Measurements from ENCODE around the gene CFAP46. TPM values are rescaled to one million over a fixed set of nuclear protein-coding genes. Genes with fewer than 3 reads are reported as not detected.

The CFAP46 gene
- total RNA-seq, 3 donors from 2014 or later (not counting 1 experiment from before 2014, with no cell fraction given) = 0.35 TPM; not detected in 2

- TF ChIP-seq CTCF (IDR thresholded peaks at IDR 0.05) = no peak
- H3K36me3 ChIP-seq (ENCODE audit: control insufficient read depth, insufficient read depth, low read length) = no peaks in the 10 kb centered on the region
- peaks cover 2% of the 10 kb centered on the region for H3K4me1 ChIP-seq (ENCODE audit: control insufficient read depth, insufficient read depth, low read length)
- 76% methylated on average over 15 of the region's 15 CpGs for WGBS (ENCODE audit: insufficient coverage)
- no peak overlapping the region for H3K4me3 ChIP-seq (ENCODE audit: low read length)
- Mint-ChIP-seq H3K27me3 (ENCODE audit: low read depth in 2 of 2) (peaks cover 0 to 14% of the 10 kb centered on the region in 2 donors), H3K9me3 (no peaks in the 10 kb centered on the region), H3K27ac (no peak overlapping the region), H3K4me3 (no peak overlapping the region), H3K4me1 (no peaks in the 10 kb centered on the region), H3K36me3 (no peaks in the 10 kb centered on the region)
- intact Hi-C loops (cut with micrococcal nuclease) = loop anchor here (5.0 kb wide), 1 partner anchor 137 kb away; no protein-coding TSS in a partner anchor
- ATAC-seq = no peak
- no peak overlapping the region for H3K27ac ChIP-seq (ENCODE audit: low read length)
- H3K27me3 ChIP-seq (ENCODE audit: control insufficient read depth, insufficient read depth, low read length) = peaks cover 4% of the 10 kb centered on the region
- H3K9me3 ChIP-seq (ENCODE audit: control insufficient read depth, insufficient read depth, low read length) = no peaks in the 10 kb centered on the region
- no peak for DNase-seq
Observed at GRCh38 chr10:132789659-132790148, 152.7 kb downstream of the CFAP46 start.

GRCh38 chr10:132788831-132789219, 153.5 kb downstream of the CFAP46 start:
- H3K36me3 ChIP-seq (ENCODE audit: control insufficient read depth, insufficient read depth, low read length) = no peaks in the 10 kb centered on the region
- 4% methylated on average over 30 of the region's 30 CpGs for WGBS (ENCODE audit: insufficient coverage)
- peaks cover 4% of the 10 kb centered on the region for H3K27me3 ChIP-seq (ENCODE audit: control insufficient read depth, insufficient read depth, low read length)
- DNase-seq (no peak), ATAC-seq (no peak)
- peaks cover 3% of the 10 kb centered on the region for H3K4me1 ChIP-seq (ENCODE audit: control insufficient read depth, insufficient read depth, low read length)
- no peak for TF ChIP-seq CTCF (IDR thresholded peaks at IDR 0.05)
- intact Hi-C loops (cut with micrococcal nuclease) = no loop called here
- Mint-ChIP-seq H3K27me3 (ENCODE audit: low read depth in 2 of 2) (peaks cover 0 to 14% of the 10 kb centered on the region in 2 donors), H3K36me3 (no peaks in the 10 kb centered on the region), H3K9me3 (no peaks in the 10 kb centered on the region), H3K4me3 (no peak overlapping the region), H3K27ac (no peak overlapping the region), H3K4me1 (no peaks in the 10 kb centered on the region)
- H3K9me3 ChIP-seq (ENCODE audit: control insufficient read depth, insufficient read depth, low read length) = no peaks in the 10 kb centered on the region
- no peak overlapping the region for H3K4me3 ChIP-seq (ENCODE audit: low read length)
- H3K27ac ChIP-seq (ENCODE audit: low read length) = no peak overlapping the region

- intact Hi-C loops (cut with micrococcal nuclease) = no loop called here
- Mint-ChIP-seq H3K36me3 (no peaks in the 10 kb centered on the region), H3K9me3 (no peaks in the 10 kb centered on the region), H3K4me1 (no peaks in the 10 kb centered on the region), H3K4me3 (no peak overlapping the region), H3K27me3 (ENCODE audit: low read depth in 2 of 2) (peaks cover 1 to 14% of the 10 kb centered on the region in 2 donors), H3K27ac (no peak overlapping the region)
- DNase-seq (no peak), ATAC-seq (no peak)
- 4% methylated on average over 78 of the region's 79 CpGs for WGBS (ENCODE audit: insufficient coverage)
- TF ChIP-seq CTCF (IDR thresholded peaks at IDR 0.05) = no peak
- H3K4me1 ChIP-seq (ENCODE audit: control insufficient read depth, insufficient read depth, low read length) = peaks cover 3% of the 10 kb centered on the region
- H3K4me3 ChIP-seq (ENCODE audit: low read length) = no peak overlapping the region
- H3K9me3 ChIP-seq (ENCODE audit: control insufficient read depth, insufficient read depth, low read length) = no peaks in the 10 kb centered on the region
- no peaks in the 10 kb centered on the region for H3K36me3 ChIP-seq (ENCODE audit: control insufficient read depth, insufficient read depth, low read length)
- peaks cover 4% of the 10 kb centered on the region for H3K27me3 ChIP-seq (ENCODE audit: control insufficient read depth, insufficient read depth, low read length)
- no peak overlapping the region for H3K27ac ChIP-seq (ENCODE audit: low read length)
Observed at GRCh38 chr10:132788180-132788830, 154.1 kb downstream of the CFAP46 start.

Data from natural killer cell (primary cell).